Adrenal gland (tissue), 12 donors: ENCODE measurements around the gene ICE2. TPM values are rescaled to one million over a fixed set of nuclear protein-coding genes. Genes with fewer than 3 reads are reported as not detected.

Experiments used
- DNase-seq, 7 donors: peaks; one replicate each; pipeline ENCODE4 v3.0.0-alpha.2; 2019 to 2020
- H3K27ac ChIP-seq, 5 donors: fragments of 200-600 bp; sonication (generic) in 4 of 5; 1 replicate in 3 of 5; 2 replicates in 2 of 5; pipeline versions ENCODE4 v1.5.1 to v1.8.0; 2016 to 2020; ENCODE audit warnings: mild to moderate bottlenecking in 1 of 5
- H3K27me3 ChIP-seq: fragments of 200-600 bp; 2 replicates; pipeline ENCODE4 v1.8.0; 2021
- H3K36me3 ChIP-seq, 2 donors: fragments of 200-600 bp; replicated peaks in 1 of 2; 1 replicate in 1 of 2; 2 replicates in 1 of 2; pipeline versions ENCODE4 v1.5.1 to v1.8.0; 2018 to 2022
- H3K4me1 ChIP-seq, 2 donors: fragments of 200-600 bp; replicated peaks in 1 of 2; 1 replicate in 1 of 2; 2 replicates in 1 of 2; pipeline versions ENCODE4 v1.5.1 to v1.8.0; 2018 to 2021
- H3K4me3 ChIP-seq, 4 donors: fragments of 200-600 bp; sonication (generic) in 3 of 4; one replicate each; pipeline ENCODE4 v1.5.1; 2016 to 2018
- H3K9me3 ChIP-seq, 3 donors: fragments of 200-600 bp; sonication (generic) in 1 of 3; replicated peaks in 1 of 3; 1 replicate in 2 of 3; 2 replicates in 1 of 3; pipeline versions ENCODE4 v1.5.1 to v1.8.0; 2016 to 2021
- CTCF ChIP-seq, 6 experiments: fragments of 450-650 bp in 4 of 6; fragments of 200-600 bp in 2 of 6; sonication (generic) in 1 of 6; IDR thresholded peaks; 1 replicate in 5 of 6; 2 replicates in 1 of 6; pipeline versions ENCODE4 v1.5.1 to v1.8.0; 2016 to 2021; ENCODE audit warnings: antibody characterized with exemption in 6 of 6, mild to moderate bottlenecking in 2 of 6, moderate library complexity in 1 of 6
- POLR2A ChIP-seq, 2 donors: fragments of 450-650 bp; IDR thresholded peaks; one replicate each; pipeline ENCODE4 v1.6.1; 2017; ENCODE audit warnings: antibody characterized with exemption in 2 of 2, mild to moderate bottlenecking in 2 of 2, moderate library complexity in 1 of 2
- WGBS, 4 donors: extraction: QIAGEN DNeasy Blood & Tissue Kit in 2 of 4; methylation state at CpG; one replicate each; pipeline versions ENCODE4 v1.1.5 to v1.1.7; 2013 to 2017; 5-methylcytosine and 5-hydroxymethylcytosine counted together
- intact Hi-C, 2 donors: fragments of 100-400 bp; cut with DNase I; formaldehyde crosslinking; loops; one replicate each; pipeline versions ENCODE4 v1.14.1 to v1.15.0; 2022 to 2023
- polyA plus RNA-seq, 3 donors: library from polyadenylated mRNA; stranded (reverse); fragments of 200-250 nt in 2 of 3; fragments of 350-450 nt in 1 of 3; fragmentation: Illumina TruSeq in 1 of 3; extraction: RNeasy Lipid Tissue Mini Kit (QIAGEN cat#74804) in 1 of 3; gene quantifications; one replicate each; pipeline ENCODE4 v1.2.3, GENCODE V29; 2013 to 2014
- total RNA-seq, 9 donors: library from RNA; depleted of rRNA in 4 of 9; stranded (reverse); fragments of >200 nt in 4 of 9; fragments of 120-200 nt in 1 of 9; fragmentation: NEBNext Ultra II Directional in 1 of 9; extraction: Animal tissue kit (Norgen Biotek cat#: 25700) in 1 of 9; gene quantifications; one replicate each; pipeline versions ENCODE4 v1.1.0 to v1.2.4, GENCODE V29; 2013 to 2023
- donor health status: healthy with polysubstance abuse.
- donor health status: Bipolar disorder and iron deficiency.
- donor health status: DM: yes; HTN: yes; CAD: no.
- donor health status: DM: no; HTN: no; CAD: no.
- donor health status: DM: no; HTN: no; CAD: no.
- donor health status: DM: yes; HTN: yes; CAD: no.

The ICE2 gene
- total and polyA plus RNA-seq, 12 donors = 13.6 to 53.7 (median 38.3) TPM

GRCh38 chr15:60479361-60480110 is 594 bp upstream of the ICE2 start:
- H3K4me3 ChIP-seq = peak overlapping the region in 3 of 4 donors; percentile 23 to 83 (median 63)
- no peaks in the 10 kb centered on the region for H3K27me3 ChIP-seq
- 50 to 54% (median 52%) methylated on average over 10 of the region's 10 CpGs for WGBS, 4 donors
- peaks cover 8 to 34% of the 10 kb centered on the region in 2 donors for H3K4me1 ChIP-seq
- no peaks in the 10 kb centered on the region for H3K9me3 ChIP-seq
- H3K36me3 ChIP-seq = peaks cover 0 to 8% of the 10 kb centered on the region in 2 donors
- peak overlapping the region; percentile 28 to 93 (median 88) for H3K27ac ChIP-seq
- no peak for TF ChIP-seq POLR2A (IDR thresholded peaks at IDR 0.05)
- no peak for TF ChIP-seq CTCF (IDR thresholded peaks at IDR 0.05)
- no peak for DNase-seq
- intact Hi-C loops = no loop called here

GRCh38 chr15:60477916-60478565 is 901 bp downstream of the ICE2 start:
- WGBS, 4 donors = 7 to 15% (median 7%) methylated on average over 9 of the region's 9 CpGs
- DNase-seq = no peak
- intact Hi-C loops = no loop called here

GRCh38 chr15:60477164-60477563 is 1.8 kb downstream of the ICE2 start:
- TF ChIP-seq POLR2A (IDR thresholded peaks at IDR 0.05) = no peak
- TF ChIP-seq CTCF (IDR thresholded peaks at IDR 0.05) = no peak
- no peaks in the 10 kb centered on the region for H3K9me3 ChIP-seq
- peaks cover 0 to 23% of the 10 kb centered on the region in 2 donors for H3K36me3 ChIP-seq
- no peak overlapping the region for H3K4me3 ChIP-seq
- no peaks in the 10 kb centered on the region for H3K27me3 ChIP-seq
- intact Hi-C loops = no loop called here
- WGBS, 4 donors = 71 to 91% (median 80%) methylated on average over 1 of the region's 1 CpG
- no peak for DNase-seq
- H3K27ac ChIP-seq = no peak overlapping the region
- H3K4me1 ChIP-seq = peaks cover 8 to 34% of the 10 kb centered on the region in 2 donors

More at GRCh38 chr15:60477916-60478565, 901 bp downstream of the ICE2 start:
- H3K4me3 ChIP-seq = peak overlapping the region in 3 of 4 donors; percentile 23 to 83 (median 63)
- no peak for TF ChIP-seq CTCF (IDR thresholded peaks at IDR 0.05)
- no peak for TF ChIP-seq POLR2A (IDR thresholded peaks at IDR 0.05)
- no peaks in the 10 kb centered on the region for H3K27me3 ChIP-seq
- peak overlapping the region; percentile 28 to 93 (median 88) for H3K27ac ChIP-seq
- H3K36me3 ChIP-seq = peaks cover 0 to 19% of the 10 kb centered on the region in 2 donors
- H3K9me3 ChIP-seq = no peaks in the 10 kb centered on the region
- H3K4me1 ChIP-seq = peaks cover 8 to 34% of the 10 kb centered on the region in 2 donors

GRCh38 chr15:60476713-60477112 is 2.2 kb downstream of the ICE2 start:
- Histone ChIP-seq H3K9me3 (no peaks in the 10 kb centered on the region), H3K36me3 (peaks cover 0 to 23% of the 10 kb centered on the region in 2 donors), H3K4me3 (no peak overlapping the region), H3K4me1 (peaks cover 8 to 35% of the 10 kb centered on the region in 2 donors), H3K27me3 (no peaks in the 10 kb centered on the region), H3K27ac (no peak overlapping the region)
- intact Hi-C loops = no loop called here
- DNase-seq = no peak
- no peak for TF ChIP-seq POLR2A (IDR thresholded peaks at IDR 0.05)
- no peak for TF ChIP-seq CTCF (IDR thresholded peaks at IDR 0.05)
- 54 to 73% (median 64%) methylated on average over 3 of the region's 3 CpGs for WGBS, 4 donors
